Transverse colon (tissue), 3 donors: ENCODE measurements around the gene PPARA.

Source experiments
- POLR2A ChIP-seq: fragments of 450-650 bp; IDR thresholded peaks from one replicate; pipeline ENCODE4 v1.6.1; 2016; ENCODE audit warnings: antibody characterized with exemption, mild to moderate bottlenecking, moderate library complexity
- TF ChIP-seq, protein P1 (sequence below), 5 experiments: fragments of 200-600 bp in 3 of 5; fragments of 450-650 bp in 2 of 5; sonication (generic) in 3 of 5; IDR thresholded peaks; 1 replicate in 2 of 5; 2 replicates in 3 of 5; pipeline ENCODE4 v1.5.1; 2016 to 2017; ENCODE audit warnings: antibody characterized with exemption in 5 of 5, inconsistent platforms in 3 of 5, mild to moderate bottlenecking in 2 of 5, moderate library complexity in 1 of 5

DNA sequence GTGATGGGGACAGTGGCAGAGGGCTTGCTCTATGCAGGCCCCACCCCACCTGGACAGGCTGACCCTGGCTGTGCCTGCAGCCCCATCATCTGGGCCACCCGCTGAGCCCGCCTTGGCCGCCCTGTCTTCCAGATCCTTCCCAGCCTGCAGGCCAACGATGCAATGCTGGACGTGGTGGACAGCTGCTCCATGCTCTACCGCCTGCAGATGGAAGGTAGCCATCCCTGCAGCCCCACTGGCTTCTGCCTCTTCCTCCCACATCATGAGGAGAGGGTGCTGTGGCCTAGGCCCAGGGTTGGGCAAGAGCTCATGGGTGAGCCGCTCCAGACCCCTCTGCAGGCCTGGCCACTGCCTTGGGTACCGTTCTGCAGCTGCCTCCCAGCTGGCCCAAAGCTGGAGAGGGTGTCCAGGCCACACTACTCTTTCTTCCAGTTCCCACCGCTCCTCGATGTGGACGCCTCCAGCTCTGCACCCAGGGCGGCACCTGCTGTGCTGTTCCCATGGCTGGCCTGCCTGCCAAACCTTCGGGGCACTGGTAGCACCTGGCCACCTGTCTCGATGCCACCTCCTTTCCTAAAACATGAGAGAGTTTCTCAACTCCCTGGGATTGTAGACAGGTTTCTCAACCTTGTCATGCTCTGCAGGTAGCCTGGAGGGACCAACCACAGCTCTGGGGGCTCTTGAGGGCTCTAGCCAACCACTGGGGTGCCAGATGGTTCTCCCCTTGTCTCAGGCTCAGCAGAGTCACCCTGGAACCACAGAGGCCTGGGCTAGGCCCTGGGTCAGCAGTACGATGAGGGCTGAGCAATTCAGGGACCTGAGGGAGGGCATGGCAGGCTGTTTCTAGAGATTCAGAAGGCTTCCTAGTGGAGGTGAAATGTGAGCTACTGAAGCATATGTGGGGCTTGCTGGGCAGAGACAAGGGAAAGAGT, 136.9 kb downstream of the PPARA start:
- TF ChIP-seq, protein P1, sequence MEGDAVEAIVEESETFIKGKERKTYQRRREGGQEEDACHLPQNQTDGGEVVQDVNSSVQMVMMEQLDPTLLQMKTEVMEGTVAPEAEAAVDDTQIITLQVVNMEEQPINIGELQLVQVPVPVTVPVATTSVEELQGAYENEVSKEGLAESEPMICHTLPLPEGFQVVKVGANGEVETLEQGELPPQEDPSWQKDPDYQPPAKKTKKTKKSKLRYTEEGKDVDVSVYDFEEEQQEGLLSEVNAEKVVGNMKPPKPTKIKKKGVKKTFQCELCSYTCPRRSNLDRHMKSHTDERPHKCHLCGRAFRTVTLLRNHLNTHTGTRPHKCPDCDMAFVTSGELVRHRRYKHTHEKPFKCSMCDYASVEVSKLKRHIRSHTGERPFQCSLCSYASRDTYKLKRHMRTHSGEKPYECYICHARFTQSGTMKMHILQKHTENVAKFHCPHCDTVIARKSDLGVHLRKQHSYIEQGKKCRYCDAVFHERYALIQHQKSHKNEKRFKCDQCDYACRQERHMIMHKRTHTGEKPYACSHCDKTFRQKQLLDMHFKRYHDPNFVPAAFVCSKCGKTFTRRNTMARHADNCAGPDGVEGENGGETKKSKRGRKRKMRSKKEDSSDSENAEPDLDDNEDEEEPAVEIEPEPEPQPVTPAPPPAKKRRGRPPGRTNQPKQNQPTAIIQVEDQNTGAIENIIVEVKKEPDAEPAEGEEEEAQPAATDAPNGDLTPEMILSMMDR (IDR thresholded peaks at IDR 0.05): no peak
- TF ChIP-seq POLR2A: no peak
